ENCODE measurements around the gene ICAM5.
A peak's percentile ranks its signal among the peaks of the same experiment; 100 is the strongest.

The ICAM5 gene

DNA sequence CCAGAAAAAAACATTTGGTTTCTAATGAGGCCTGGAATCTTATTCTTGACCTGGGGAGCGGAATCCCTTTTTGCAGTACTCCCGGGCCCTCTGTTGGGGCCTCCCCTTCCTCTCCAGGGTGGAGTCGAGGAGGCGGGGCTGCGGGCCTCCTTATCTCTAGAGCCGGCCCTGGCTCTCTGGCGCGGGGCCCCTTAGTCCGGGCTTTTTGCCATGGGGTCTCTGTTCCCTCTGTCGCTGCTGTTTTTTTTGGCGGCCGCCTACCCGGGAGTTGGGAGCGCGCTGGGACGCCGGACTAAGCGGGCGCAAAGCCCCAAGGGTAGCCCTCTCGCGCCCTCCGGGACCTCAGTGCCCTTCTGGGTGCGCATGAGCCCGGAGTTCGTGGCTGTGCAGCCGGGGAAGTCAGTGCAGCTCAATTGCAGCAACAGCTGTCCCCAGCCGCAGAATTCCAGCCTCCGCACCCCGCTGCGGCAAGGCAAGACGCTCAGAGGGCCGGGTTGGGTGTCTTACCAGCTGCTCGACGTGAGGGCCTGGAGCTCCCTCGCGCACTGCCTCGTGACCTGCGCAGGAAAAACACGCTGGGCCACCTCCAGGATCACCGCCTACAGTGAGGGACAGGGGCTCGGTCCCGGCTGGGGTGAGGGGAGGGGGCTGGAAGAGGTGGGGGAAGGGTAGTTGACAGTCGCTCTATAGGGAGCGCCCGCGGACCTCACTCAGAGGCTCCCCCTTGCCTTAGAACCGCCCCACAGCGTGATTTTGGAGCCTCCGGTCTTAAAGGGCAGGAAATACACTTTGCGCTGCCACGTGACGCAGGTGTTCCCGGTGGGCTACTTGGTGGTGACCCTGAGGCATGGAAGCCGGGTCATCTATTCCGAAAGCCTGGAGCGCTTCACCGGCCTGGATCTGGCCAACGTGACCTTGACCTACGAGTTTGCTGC, 2.7 kb upstream of the ICAM5 start, which contains the start of gene ICAM4:
Gene ICAM4, plus strand, starts transcription at position 153 of the 935 bp plus-strand sequence. Its CDS starts 58 bp downstream, at position 211.
- H3K4me1 ChIP-seq (ENCODE audit: control insufficient read depth, insufficient read depth, low read length) = peaks cover 20% of the 10 kb centered on the region
- H3K4me3 ChIP-seq (ENCODE audit: low read length) = no peak within 1 kb of the TSS
- DNase-seq (ENCODE audit: low read depth) = peak; percentile 18
- H3K9ac ChIP-seq (ENCODE audit: low read length) = no peak within 1 kb of the TSS
- H3K36me3 ChIP-seq (ENCODE audit: control insufficient read depth, insufficient read depth, low read length, severe bottlenecking) = peaks cover 13% of the 10 kb centered on the region
- no peaks in the 10 kb centered on the region for H3K9me3 ChIP-seq (ENCODE audit: control insufficient read depth, low read length)
- peaks cover 38% of the 10 kb centered on the region for H3K27me3 ChIP-seq (replicated peaks; ENCODE audit: control insufficient read depth, insufficient read depth, low read length)

DNA sequence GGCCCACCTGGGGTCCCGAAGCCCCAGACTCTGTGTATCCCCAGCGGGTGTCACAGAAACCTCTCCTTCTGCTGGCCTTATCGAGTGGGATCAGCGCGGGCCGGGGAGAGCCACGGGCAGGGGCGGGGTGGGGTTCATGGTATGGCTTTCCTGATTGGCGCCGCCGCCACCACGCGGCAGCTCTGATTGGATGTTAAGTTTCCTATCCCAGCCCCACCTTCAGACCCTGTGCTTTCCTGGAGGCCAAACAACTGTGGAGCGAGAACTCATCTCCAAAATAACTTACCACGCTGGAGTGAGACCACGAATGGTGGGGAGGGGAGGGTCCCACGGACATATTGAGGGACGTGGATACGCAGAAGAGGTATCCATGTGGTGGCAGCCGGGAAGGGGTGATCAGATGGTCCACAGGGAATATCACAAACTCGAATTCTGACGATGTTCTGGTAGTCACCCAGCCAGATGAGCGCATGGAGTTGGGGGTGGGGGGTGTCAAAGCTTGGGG, 1.0 kb upstream of the ICAM5 start:
- peaks cover 54% of the 10 kb centered on the region for H3K27me3 ChIP-seq (replicated peaks; ENCODE audit: control insufficient read depth, insufficient read depth, low read length)

DNA sequence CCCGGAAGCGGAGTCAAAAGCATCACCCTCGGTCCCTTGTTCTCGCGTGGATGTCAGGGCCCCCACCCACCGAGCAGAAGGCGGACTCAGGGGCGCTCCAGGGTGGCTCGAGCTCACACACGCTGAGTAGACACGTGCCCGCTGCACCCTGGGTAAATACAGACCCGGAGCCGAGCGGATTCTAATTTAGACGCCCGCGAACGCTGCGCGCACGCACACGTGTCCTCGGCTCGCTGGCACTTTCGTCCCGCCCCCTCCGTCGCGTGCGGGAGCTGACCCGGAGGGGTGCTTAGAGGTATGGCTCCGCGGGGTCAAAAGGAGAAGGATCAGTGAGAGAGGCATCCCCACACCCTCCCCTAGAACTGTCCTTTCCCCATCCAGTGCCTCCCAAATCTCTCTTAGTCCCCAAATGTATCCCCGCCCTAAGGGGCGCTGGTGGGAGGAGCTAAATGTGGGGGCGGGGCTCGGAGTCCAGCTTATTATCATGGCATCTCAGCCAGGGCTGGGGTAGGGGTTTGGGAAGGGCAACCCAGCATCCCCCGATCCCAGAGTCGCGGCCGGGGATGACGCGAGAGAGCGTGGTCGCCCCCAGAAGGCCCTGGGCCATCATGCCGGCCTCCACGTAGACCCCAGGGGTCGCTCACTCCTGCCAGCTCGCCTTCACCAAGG, 451 bp upstream of the ICAM5 start:
- peaks cover 21% of the 10 kb centered on the region for H3K4me1 ChIP-seq (ENCODE audit: control insufficient read depth, insufficient read depth, low read length)
- peaks cover 60% of the 10 kb centered on the region for H3K27me3 ChIP-seq (replicated peaks; ENCODE audit: control insufficient read depth, insufficient read depth, low read length)
- no peak overlapping the region for H3K9ac ChIP-seq (ENCODE audit: low read length)
- peak; percentile 77 for DNase-seq (ENCODE audit: low read depth)
- peak overlapping the region; percentile 56 for H3K4me3 ChIP-seq (ENCODE audit: low read length)
- H3K9me3 ChIP-seq (ENCODE audit: control insufficient read depth, low read length) = no peaks in the 10 kb centered on the region
- peaks cover 13% of the 10 kb centered on the region for H3K36me3 ChIP-seq (ENCODE audit: control insufficient read depth, insufficient read depth, low read length, severe bottlenecking)

More for the DNA sequence above, 1.0 kb upstream of the ICAM5 start:
- Histone ChIP-seq H3K4me1 (ENCODE audit: control insufficient read depth, insufficient read depth, low read length) (peaks cover 21% of the 10 kb centered on the region), H3K4me3 (ENCODE audit: low read length) (peak overlapping the region; percentile 56), H3K9ac (ENCODE audit: low read length) (no peak overlapping the region), H3K9me3 (ENCODE audit: control insufficient read depth, low read length) (no peaks in the 10 kb centered on the region), H3K36me3 (ENCODE audit: control insufficient read depth, insufficient read depth, low read length, severe bottlenecking) (peaks cover 13% of the 10 kb centered on the region)
- peak; percentile 80 for DNase-seq (ENCODE audit: low read depth)

DNA sequence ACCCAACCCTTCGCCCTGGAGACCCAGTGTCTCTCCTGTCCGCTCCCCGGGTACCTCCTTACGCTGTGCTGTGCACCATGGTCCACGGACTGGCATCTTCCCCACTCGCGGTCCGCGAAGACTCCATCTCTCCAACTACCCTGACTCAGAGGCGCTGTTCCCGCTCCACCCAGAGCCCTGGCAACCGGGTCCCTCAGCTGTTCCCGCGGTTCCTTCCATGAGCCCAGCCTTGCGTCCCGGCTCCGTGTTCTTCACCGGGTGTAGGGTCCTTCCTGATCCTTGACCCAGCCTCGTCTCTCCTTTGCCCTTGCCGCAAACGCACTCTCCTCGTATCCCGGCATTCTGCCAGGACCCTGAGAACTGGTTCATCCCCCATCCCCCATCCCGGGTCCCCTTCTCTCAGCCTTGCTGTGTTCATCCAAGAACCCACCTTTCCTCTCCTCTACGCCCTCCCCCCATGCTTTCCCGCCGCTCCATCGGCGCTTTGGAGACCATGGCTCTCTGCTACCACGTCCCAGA, 664 bp downstream of the ICAM5 start:
- Histone ChIP-seq H3K9me3 (ENCODE audit: control insufficient read depth, low read length) (no peaks in the 10 kb centered on the region), H3K4me1 (ENCODE audit: control insufficient read depth, insufficient read depth, low read length) (peaks cover 21% of the 10 kb centered on the region), H3K36me3 (ENCODE audit: control insufficient read depth, insufficient read depth, low read length, severe bottlenecking) (peaks cover 3% of the 10 kb centered on the region), H3K27me3 (replicated peaks; ENCODE audit: control insufficient read depth, insufficient read depth, low read length) (peaks cover 71% of the 10 kb centered on the region), H3K4me3 (ENCODE audit: low read length) (no peak overlapping the region), H3K9ac (ENCODE audit: low read length) (no peak overlapping the region)
- DNase-seq (ENCODE audit: low read depth) = peak; percentile 57

DNA sequence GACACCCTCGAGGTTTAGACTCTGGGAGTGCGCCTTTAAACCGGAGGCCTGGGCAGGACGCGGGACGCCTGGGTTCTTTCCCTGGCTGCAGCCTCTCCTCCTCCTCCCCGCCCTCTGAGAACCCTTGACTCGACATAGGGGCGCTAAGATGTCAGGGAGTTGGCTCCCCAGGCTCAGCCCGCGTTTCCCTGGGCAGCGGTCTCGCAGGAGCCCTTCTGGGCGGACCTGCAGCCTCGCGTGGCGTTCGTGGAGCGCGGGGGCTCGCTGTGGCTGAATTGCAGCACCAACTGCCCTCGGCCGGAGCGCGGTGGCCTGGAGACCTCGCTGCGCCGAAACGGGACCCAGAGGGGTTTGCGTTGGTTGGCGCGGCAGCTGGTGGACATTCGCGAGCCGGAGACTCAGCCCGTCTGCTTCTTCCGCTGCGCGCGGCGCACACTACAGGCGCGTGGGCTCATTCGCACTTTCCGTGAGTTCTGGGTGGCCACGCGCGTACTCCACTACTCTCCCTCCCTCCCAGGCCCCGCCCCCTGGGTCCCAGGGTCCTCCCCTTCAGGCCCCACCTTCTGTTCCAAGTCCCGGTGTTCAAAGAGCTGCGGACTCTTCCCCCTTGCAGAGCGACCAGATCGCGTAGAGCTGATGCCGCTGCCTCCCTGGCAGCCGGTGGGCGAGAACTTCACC, 1.3 kb downstream of the ICAM5 start:
- H3K4me1 ChIP-seq (ENCODE audit: control insufficient read depth, insufficient read depth, low read length) = peaks cover 24% of the 10 kb centered on the region
- no peaks in the 10 kb centered on the region for H3K36me3 ChIP-seq (ENCODE audit: control insufficient read depth, insufficient read depth, low read length, severe bottlenecking)
- DNase-seq (ENCODE audit: low read depth) = peak; percentile 80
- H3K27me3 ChIP-seq (replicated peaks; ENCODE audit: control insufficient read depth, insufficient read depth, low read length) = peaks cover 77% of the 10 kb centered on the region
- H3K4me3 ChIP-seq (ENCODE audit: low read length) = peak overlapping the region; percentile 32
- no peaks in the 10 kb centered on the region for H3K9me3 ChIP-seq (ENCODE audit: control insufficient read depth, low read length)
- H3K9ac ChIP-seq (ENCODE audit: low read length) = no peak overlapping the region

DNA sequence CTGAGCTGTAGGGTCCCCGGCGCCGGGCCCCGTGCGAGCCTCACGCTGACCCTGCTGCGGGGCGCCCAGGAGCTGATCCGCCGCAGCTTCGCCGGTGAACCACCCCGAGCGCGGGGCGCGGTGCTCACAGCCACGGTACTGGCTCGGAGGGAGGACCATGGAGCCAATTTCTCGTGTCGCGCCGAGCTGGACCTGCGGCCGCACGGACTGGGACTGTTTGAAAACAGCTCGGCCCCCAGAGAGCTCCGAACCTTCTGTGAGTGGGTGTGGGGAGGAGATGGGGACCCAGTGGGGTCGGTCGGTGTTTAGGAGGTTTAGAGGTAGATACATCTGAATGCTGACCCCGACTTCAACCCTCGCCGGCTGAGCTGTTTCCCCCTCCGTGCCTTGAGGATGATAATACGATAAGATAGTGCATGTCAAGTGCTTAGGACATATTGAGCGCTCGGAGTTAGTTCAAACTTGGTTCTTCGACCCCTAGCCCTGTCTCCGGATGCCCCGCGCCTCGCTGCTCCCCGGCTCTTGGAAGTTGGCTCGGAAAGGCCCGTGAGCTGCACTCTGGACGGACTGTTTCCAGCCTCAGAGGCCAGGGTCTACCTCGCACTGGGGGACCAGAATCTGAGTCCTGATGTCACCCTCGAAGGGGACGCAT, 1.9 kb downstream of the ICAM5 start:
- Histone ChIP-seq H3K36me3 (ENCODE audit: control insufficient read depth, insufficient read depth, low read length, severe bottlenecking) (no peaks in the 10 kb centered on the region), H3K9ac (ENCODE audit: low read length) (no peak overlapping the region), H3K27me3 (replicated peaks; ENCODE audit: control insufficient read depth, insufficient read depth, low read length) (peaks cover 79% of the 10 kb centered on the region), H3K9me3 (ENCODE audit: control insufficient read depth, low read length) (no peaks in the 10 kb centered on the region), H3K4me1 (ENCODE audit: control insufficient read depth, insufficient read depth, low read length) (peaks cover 24% of the 10 kb centered on the region), H3K4me3 (ENCODE audit: low read length) (peak overlapping the region; percentile 32)
- DNase-seq (ENCODE audit: low read depth) = peak; percentile 58

DNA sequence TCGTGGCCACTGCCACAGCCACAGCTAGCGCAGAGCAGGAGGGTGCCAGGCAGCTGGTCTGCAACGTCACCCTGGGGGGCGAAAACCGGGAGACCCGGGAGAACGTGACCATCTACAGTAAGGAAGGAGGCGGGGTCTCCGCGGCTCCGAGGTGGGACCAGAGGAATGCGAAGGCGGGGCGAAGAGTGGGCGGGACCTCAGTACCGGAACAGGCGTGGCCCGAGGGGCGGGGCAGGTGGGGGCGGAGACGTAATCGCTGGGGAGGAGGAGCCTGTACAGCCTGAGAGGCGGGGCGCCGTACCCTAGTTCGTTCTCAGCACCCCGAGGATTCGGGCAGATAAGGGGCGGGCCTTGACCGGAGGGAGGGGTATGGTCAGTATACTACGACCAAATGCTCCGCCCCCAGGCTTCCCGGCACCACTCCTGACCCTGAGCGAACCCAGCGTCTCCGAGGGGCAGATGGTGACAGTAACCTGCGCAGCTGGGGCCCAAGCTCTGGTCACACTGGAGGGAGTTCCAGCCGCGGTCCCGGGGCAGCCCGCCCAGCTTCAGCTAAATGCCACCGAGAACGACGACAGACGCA, 2.5 kb downstream of the ICAM5 start:
- no peak overlapping the region for H3K4me3 ChIP-seq (ENCODE audit: low read length)
- no peaks in the 10 kb centered on the region for H3K9me3 ChIP-seq (ENCODE audit: control insufficient read depth, low read length)
- peaks cover 79% of the 10 kb centered on the region for H3K27me3 ChIP-seq (replicated peaks; ENCODE audit: control insufficient read depth, insufficient read depth, low read length)
- H3K36me3 ChIP-seq (ENCODE audit: control insufficient read depth, insufficient read depth, low read length, severe bottlenecking) = no peaks in the 10 kb centered on the region
- peaks cover 24% of the 10 kb centered on the region for H3K4me1 ChIP-seq (ENCODE audit: control insufficient read depth, insufficient read depth, low read length)
- no peak overlapping the region for H3K9ac ChIP-seq (ENCODE audit: low read length)
- peak; percentile 90 for DNase-seq (ENCODE audit: low read depth)

DNA sequence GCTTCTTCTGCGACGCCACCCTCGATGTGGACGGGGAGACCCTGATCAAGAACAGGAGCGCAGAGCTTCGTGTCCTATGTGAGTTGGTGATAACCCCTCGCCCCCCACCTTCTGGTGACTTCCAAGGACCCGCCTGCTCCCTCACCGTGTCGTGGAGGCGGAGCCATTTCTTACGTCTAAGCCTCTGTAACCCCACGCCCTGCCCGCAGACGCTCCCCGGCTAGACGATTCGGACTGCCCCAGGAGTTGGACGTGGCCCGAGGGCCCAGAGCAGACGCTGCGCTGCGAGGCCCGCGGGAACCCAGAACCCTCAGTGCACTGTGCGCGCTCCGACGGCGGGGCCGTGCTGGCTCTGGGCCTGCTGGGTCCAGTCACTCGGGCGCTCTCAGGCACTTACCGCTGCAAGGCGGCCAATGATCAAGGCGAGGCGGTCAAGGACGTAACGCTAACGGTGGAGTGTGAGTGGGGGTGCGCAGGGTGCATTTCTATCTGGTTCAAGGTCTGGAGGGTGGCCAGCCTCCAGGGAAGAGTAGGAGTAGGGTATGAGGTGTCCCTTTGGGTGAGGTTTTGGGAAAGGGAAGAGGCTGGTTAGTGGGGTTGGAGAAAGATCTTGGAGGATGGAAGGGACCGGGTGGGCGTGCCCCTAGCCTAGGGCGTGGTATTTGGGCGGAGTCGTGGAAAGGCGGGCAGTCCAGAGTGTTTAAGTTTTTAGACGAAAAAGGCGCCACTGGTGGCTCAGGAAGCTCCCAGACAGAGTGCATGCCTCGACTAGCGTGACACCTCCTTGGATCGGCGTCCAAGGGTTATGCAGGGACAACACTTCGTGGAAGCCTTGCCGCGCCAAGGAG, 3.3 kb downstream of the ICAM5 start:
- no peak overlapping the region for H3K9ac ChIP-seq (ENCODE audit: low read length)
- no peak for DNase-seq (ENCODE audit: low read depth)
- no peaks in the 10 kb centered on the region for H3K9me3 ChIP-seq (ENCODE audit: control insufficient read depth, low read length)
- H3K4me1 ChIP-seq (ENCODE audit: control insufficient read depth, insufficient read depth, low read length) = peaks cover 24% of the 10 kb centered on the region
- H3K36me3 ChIP-seq (ENCODE audit: control insufficient read depth, insufficient read depth, low read length, severe bottlenecking) = no peaks in the 10 kb centered on the region
- H3K27me3 ChIP-seq (replicated peaks; ENCODE audit: control insufficient read depth, insufficient read depth, low read length) = peaks cover 73% of the 10 kb centered on the region
- H3K4me3 ChIP-seq (ENCODE audit: low read length) = no peak overlapping the region

DNA sequence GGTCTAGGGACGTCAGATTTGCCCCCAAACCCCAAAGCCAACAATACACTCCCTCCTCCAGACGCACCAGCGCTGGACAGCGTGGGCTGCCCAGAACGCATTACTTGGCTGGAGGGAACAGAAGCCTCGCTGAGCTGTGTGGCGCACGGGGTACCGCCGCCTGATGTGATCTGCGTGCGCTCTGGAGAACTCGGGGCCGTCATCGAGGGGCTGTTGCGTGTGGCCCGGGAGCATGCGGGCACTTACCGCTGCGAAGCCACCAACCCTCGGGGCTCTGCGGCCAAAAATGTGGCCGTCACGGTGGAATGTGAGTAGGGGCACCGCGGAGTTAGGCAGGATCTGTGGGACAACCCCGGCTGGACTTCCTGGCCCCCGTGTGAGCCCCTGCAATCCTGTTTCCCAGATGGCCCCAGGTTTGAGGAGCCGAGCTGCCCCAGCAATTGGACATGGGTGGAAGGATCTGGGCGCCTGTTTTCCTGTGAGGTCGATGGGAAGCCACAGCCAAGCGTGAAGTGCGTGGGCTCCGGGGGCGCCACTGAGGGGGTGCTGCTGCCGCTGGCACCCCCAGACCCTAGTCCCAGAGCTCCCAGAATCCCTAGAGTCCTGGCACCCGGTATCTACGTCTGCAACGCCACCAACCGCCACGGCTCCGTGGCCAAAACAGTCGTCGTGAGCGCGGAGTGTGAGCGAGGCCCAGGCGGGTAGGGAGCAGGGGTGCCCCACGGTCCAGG, 4.0 kb downstream of the ICAM5 start:
- Histone ChIP-seq H3K4me3 (ENCODE audit: low read length) (no peak overlapping the region), H3K27me3 (replicated peaks; ENCODE audit: control insufficient read depth, insufficient read depth, low read length) (peaks cover 66% of the 10 kb centered on the region)
- no peak for DNase-seq (ENCODE audit: low read depth)

More for the DNA sequence above, 4.0 kb downstream of the ICAM5 start:
- H3K36me3 ChIP-seq (ENCODE audit: control insufficient read depth, insufficient read depth, low read length, severe bottlenecking) = no peaks in the 10 kb centered on the region
- no peak overlapping the region for H3K9ac ChIP-seq (ENCODE audit: low read length)
- peaks cover 24% of the 10 kb centered on the region for H3K4me1 ChIP-seq (ENCODE audit: control insufficient read depth, insufficient read depth, low read length)
- no peaks in the 10 kb centered on the region for H3K9me3 ChIP-seq (ENCODE audit: control insufficient read depth, low read length)

All from adipocyte (in vitro differentiated cells).